ENCODE results near the gene NMT2.

NMT2 gene

GRCh38 chr10:15124190-15124589 lies 44.3 kb downstream of the NMT2 start:
- peaks cover 0 to 5% (median 0%) of the 10 kb centered on the region in 4 donors for H3K4me1 ChIP-seq
- H3K36me3 ChIP-seq: peaks cover 35 to 52% (median 51%) of the 10 kb centered on the region in 3 donors
- H3K27me3 ChIP-seq: no peaks in the 10 kb centered on the region
- H3K4me3 ChIP-seq: no peak overlapping the region
- H3K27ac ChIP-seq: no peak overlapping the region
- no peak for TF ChIP-seq CTCF (IDR thresholded peaks at IDR 0.05)
- intact Hi-C loops (cut with DNase I; ENCODE audit: low total_unique reads): no loop called here
- no peak for DNase-seq
- no peaks in the 10 kb centered on the region for H3K9me3 ChIP-seq

- Histone ChIP-seq H3K27me3 (no peaks in the 10 kb centered on the region), H3K4me3 (no peak overlapping the region), H3K36me3 (peaks cover 39 to 52% (median 52%) of the 10 kb centered on the region in 3 donors), H3K4me1 (peaks cover 0 to 5% (median 0%) of the 10 kb centered on the region in 4 donors), H3K9me3 (no peaks in the 10 kb centered on the region), H3K27ac (no peak overlapping the region)
- no peak for DNase-seq
- no peak for TF ChIP-seq CTCF (IDR thresholded peaks at IDR 0.05)
- intact Hi-C loops (cut with DNase I; ENCODE audit: low total_unique reads): no loop called here
Measured at GRCh38 chr10:15123749-15124184, 44.7 kb downstream of the NMT2 start.

- intact Hi-C loops (cut with DNase I; ENCODE audit: low total_unique reads): no loop called here
- no peak overlapping the region for H3K4me3 ChIP-seq
- no peak overlapping the region for H3K27ac ChIP-seq
- H3K27me3 ChIP-seq: no peaks in the 10 kb centered on the region
- H3K36me3 ChIP-seq: peaks cover 44 to 56% (median 52%) of the 10 kb centered on the region in 3 donors
- peaks cover 0 to 5% (median 0%) of the 10 kb centered on the region in 4 donors for H3K4me1 ChIP-seq
- DNase-seq: no peak
- H3K9me3 ChIP-seq: no peaks in the 10 kb centered on the region
- no peak for TF ChIP-seq CTCF (IDR thresholded peaks at IDR 0.05)
Measured at GRCh38 chr10:15122477-15123030, 45.9 kb downstream of the NMT2 start.

GRCh38 chr10:15121707-15122106 lies 46.8 kb downstream of the NMT2 start:
- Histone ChIP-seq H3K27me3 (no peaks in the 10 kb centered on the region), H3K4me1 (peaks cover 0 to 5% (median 0%) of the 10 kb centered on the region in 4 donors), H3K9me3 (no peaks in the 10 kb centered on the region), H3K36me3 (peaks cover 46 to 58% (median 51%) of the 10 kb centered on the region in 3 donors), H3K27ac (no peak overlapping the region), H3K4me3 (no peak overlapping the region)
- intact Hi-C loops (cut with DNase I; ENCODE audit: low total_unique reads): no loop called here
- no peak for DNase-seq
- no peak for TF ChIP-seq CTCF (IDR thresholded peaks at IDR 0.05)

GRCh38 chr10:15120523-15120922 lies 48.0 kb downstream of the NMT2 start:
- no peak for DNase-seq
- intact Hi-C loops (cut with DNase I; ENCODE audit: low total_unique reads): no loop called here
- H3K27me3 ChIP-seq: no peaks in the 10 kb centered on the region
- no peak overlapping the region for H3K27ac ChIP-seq
- H3K9me3 ChIP-seq: no peaks in the 10 kb centered on the region
- TF ChIP-seq CTCF (IDR thresholded peaks at IDR 0.05): no peak
- H3K4me1 ChIP-seq: peaks cover 0 to 5% (median 0%) of the 10 kb centered on the region in 4 donors
- no peak overlapping the region for H3K4me3 ChIP-seq
- H3K36me3 ChIP-seq: peaks cover 39 to 55% (median 40%) of the 10 kb centered on the region in 3 donors
